K562 (cell line): Measurements from ENCODE around the gene MTCH2. TPM values are rescaled to one million over a fixed set of nuclear protein-coding genes. Genes with fewer than 3 reads are reported as not detected.
A peak's percentile ranks its signal among the peaks of the same experiment; 100 is the strongest.

ENCODE experiments used
- ATAC-seq: fragments of 200-7000 bp; cut with Tn5 transposase; 3 replicates; pipeline ENCODE4 v1.9.1; 2020; ENCODE audit warnings: moderate library complexity
- BruUV-seq: library from RNA; stranded (reverse); fragments of 400-500 nt; replicated peaks from 2 replicates; lab custom pipeline; 2021; lab: Mats Ljungman, UMichigan
- CTCF ChIA-PET: fragments of 300-600 bp; formaldehyde crosslinking; extraction: SDS; loops from one replicate; lab custom pipeline; 2021; ENCODE audit warnings: low intra/inter-chr PET ratio; lab: Yijun Ruan, JAX
- POLR2A ChIA-PET: fragments of 300-600, 350-650 bp; sonication (Branson Sonifier 250); formaldehyde crosslinking; extraction: SDS; loops from one replicate; lab custom pipeline; 2021; ENCODE audit warnings: antibody characterized with exemption, inconsistent platforms; lab: Yijun Ruan, JAX
- DNase-seq, 4 experiments: peaks; one replicate each; pipeline versions ENCODE4 v3.0.0 to v3.0.0-alpha.2; 2011 to 2018; ENCODE audit warnings: low spot score in 3 of 4, mixed read lengths in 3 of 4; ENCODE audit errors: extremely low read depth in 1 of 4
- FAIRE-seq: peaks from 2 replicates; lab custom pipeline; 2011; peaks lifted over from hg19 to GRCh38; lab: Jason Lieb, UNC
- H2AFZ ChIP-seq: 2 replicates; pipeline ENCODE4 v1.6.0; 2011; ENCODE audit warnings: low read depth, low read length, control low read depth, inconsistent platforms
- H3K27ac ChIP-seq: fragments of 200-600 bp; 3 replicates; pipeline ENCODE4 v1.8.0; 2011; ENCODE audit warnings: low read depth, mild to moderate bottlenecking, control low read depth, inconsistent platforms, low read length, moderate library complexity, mixed read lengths; ENCODE audit errors: extremely low read depth
- H3K27me3 ChIP-seq, 2 experiments: fragments of 300-600 bp in 1 of 2; 2 replicates in 1 of 2; 3 replicates in 1 of 2; pipeline versions ENCODE4 v1.6.0 to v1.8.0; 2011; ENCODE audit warnings: inconsistent platforms in 2 of 2, low read length in 2 of 2, mild to moderate bottlenecking in 1 of 2, mixed read lengths in 1 of 2, moderate library complexity in 1 of 2; ENCODE audit not compliant: control insufficient read depth in 2 of 2, insufficient read depth in 2 of 2
- H3K36me3 ChIP-seq: fragments of 300-600 bp; 3 replicates; pipeline ENCODE4 v1.8.0; 2011; ENCODE audit warnings: mild to moderate bottlenecking, low read length, inconsistent platforms; ENCODE audit not compliant: control insufficient read depth, insufficient read depth
- H3K4me1 ChIP-seq, 2 experiments: fragments of 200-600 bp in 1 of 2; replicated peaks in 1 of 2; 2 replicates in 1 of 2; 3 replicates in 1 of 2; pipeline versions ENCODE4 v1.5.1 to v1.8.0; 2011; ENCODE audit warnings: inconsistent platforms in 2 of 2, low read length in 2 of 2, mild to moderate bottlenecking in 1 of 2, mixed read lengths in 1 of 2, moderate library complexity in 1 of 2; ENCODE audit not compliant: control insufficient read depth in 2 of 2, insufficient read depth in 2 of 2
- H3K4me2 ChIP-seq: 2 replicates; pipeline ENCODE4 v1.6.1; 2011; ENCODE audit warnings: low read length, control low read depth, inconsistent platforms, mixed read lengths; ENCODE audit not compliant: insufficient read depth
- H3K4me3 ChIP-seq: fragments of 200-600 bp; sonication (generic), shearing (Covaris generic); 2 replicates; pipeline ENCODE4 v1.5.1; 2016; ENCODE audit warnings: control low read depth, inconsistent platforms
- H3K79me2 ChIP-seq: fragments of 200-600 bp; 3 replicates; pipeline ENCODE4 v1.8.0; 2011; ENCODE audit warnings: low read length, inconsistent platforms; ENCODE audit not compliant: control insufficient read depth, insufficient read depth
- H3K9ac ChIP-seq, 2 experiments: 2 replicates each; pipeline versions ENCODE4 v1.6.0 to v1.6.1; 2011; ENCODE audit warnings: low read depth in 2 of 2, low read length in 2 of 2, control low read depth in 1 of 2, inconsistent platforms in 1 of 2, mild to moderate bottlenecking in 1 of 2, mixed read lengths in 1 of 2; ENCODE audit not compliant: insufficient read depth in 1 of 2
- H3K9me1 ChIP-seq: one replicate; pipeline ENCODE4 v1.6.0; 2011; ENCODE audit warnings: inconsistent platforms, mild to moderate bottlenecking, low read length, moderate library complexity; ENCODE audit not compliant: control insufficient read depth, insufficient read depth
- H3K9me3 ChIP-seq: replicated peaks from 2 replicates; pipeline ENCODE4 v1.5.1; 2011; ENCODE audit warnings: low read depth, low read length, inconsistent platforms; ENCODE audit not compliant: control insufficient read depth, insufficient read depth
- H4K20me1 ChIP-seq: replicated peaks from 2 replicates; pipeline ENCODE4 v1.6.1; 2011; ENCODE audit warnings: low read length, inconsistent platforms, mixed read lengths; ENCODE audit not compliant: control insufficient read depth, insufficient read depth
- ATF1 ChIP-seq, 2 experiments: fragments of 450-650 bp in 1 of 2; IDR thresholded peaks; 2 replicates each; pipeline ENCODE4 v1.6.1; 2016; ENCODE audit warnings: missing compliant biosample characterization in 1 of 2, missing genetic modification characterization in 1 of 2
- CREB5 ChIP-seq: fragments of 250-450 bp; sonication (Bioruptor Pico); IDR thresholded peaks from 2 replicates; pipeline ENCODE4 v1.5.0; 2020; ENCODE audit warnings: mild to moderate bottlenecking
- FOSL1 ChIP-seq: fragments of 200-800 bp; sonication (Bioruptor generic); conservative IDR thresholded peaks from 2 replicates; pipeline ENCODE4 v1.6.1; 2016; ENCODE audit warnings: missing genetic modification characterization, missing compliant biosample characterization
- HNRNPL ChIP-seq: fragments of 200-400 bp; formaldehyde crosslinking; IDR thresholded peaks from 2 replicates; pipeline ENCODE4 v1.6.1; 2017; ENCODE audit warnings: low read depth, mild to moderate bottlenecking, low read length
- MEIS2 ChIP-seq: fragments of 450-650 bp; IDR thresholded peaks from 2 replicates; pipeline ENCODE4 v1.6.1; 2014; ENCODE audit warnings: mild to moderate bottlenecking; ENCODE audit not compliant: partially characterized antibody
- MYNN ChIP-seq, 2 experiments: sonication (generic); formaldehyde crosslinking in 1 of 2; IDR thresholded peaks; 2 replicates each; pipeline versions ENCODE4 v1.5.0 to v1.6.1; 2016 to 2020; ENCODE audit warnings: antibody characterized with exemption in 1 of 2, missing genetic modification reagents in 1 of 2
- PKNOX1 ChIP-seq: fragments of 450-650 bp; IDR thresholded peaks from 2 replicates; pipeline ENCODE4 v1.6.1; 2016
- POLR2B ChIP-seq: fragments of 450-650 bp; IDR thresholded peaks from 2 replicates; pipeline ENCODE4 v1.6.1; 2018; ENCODE audit warnings: low read depth; ENCODE audit not compliant: partially characterized antibody
- SIN3B ChIP-seq: fragments of 450-650 bp; IDR thresholded peaks from 2 replicates; pipeline ENCODE4 v1.6.1; 2017; ENCODE audit warnings: low read depth, mild to moderate bottlenecking, moderate library complexity
- SRSF1 ChIP-seq: fragments of 200-400 bp; formaldehyde crosslinking; IDR thresholded peaks from 2 replicates; pipeline ENCODE4 v1.6.1; 2017; ENCODE audit warnings: mild to moderate bottlenecking, low read depth, low read length, moderate library complexity
- TARDBP ChIP-seq: fragments of 450-650 bp; IDR thresholded peaks from 2 replicates; pipeline ENCODE4 v1.6.1; 2016
- TFAP4 ChIP-seq: sonication (generic); formaldehyde crosslinking; IDR thresholded peaks from 2 replicates; pipeline ENCODE4 v1.8.0; 2022; ENCODE audit warnings: missing genetic modification reagents, mild to moderate bottlenecking, moderate library complexity, borderline replicate concordance
- ZBTB1 ChIP-seq: sonication (generic); formaldehyde crosslinking; IDR thresholded peaks from 2 replicates; pipeline ENCODE4 v1.8.1; 2023; ENCODE audit warnings: missing genetic modification reagents, low read depth, mild to moderate bottlenecking, borderline replicate concordance
- ZMIZ1 ChIP-seq, 2 experiments: fragments of 150-350 bp in 1 of 2; IDR thresholded peaks; 2 replicates each; pipeline ENCODE4 v1.6.1; 2012 to 2016; ENCODE audit warnings: low read depth in 2 of 2, low read length in 2 of 2, mild to moderate bottlenecking in 1 of 2, moderate library complexity in 1 of 2
- ZNF165 ChIP-seq: fragments of 250-450 bp; sonication (Bioruptor Pico); IDR thresholded peaks from 2 replicates; pipeline ENCODE4 v1.4.0; 2020; ENCODE audit warnings: borderline replicate concordance
- WGBS: fragments of 100-300 bp; shearing (Covaris generic); methylation state at CpG from one replicate; pipeline ENCODE4 v1.1.6; 2016; ENCODE audit warnings: low coverage, mixed read lengths; ENCODE audit not compliant: insufficient coverage; ENCODE audit errors: missing lambda C conversion rate; 5-methylcytosine and 5-hydroxymethylcytosine counted together
- in situ Hi-C: fragments of 300-500 bp; cut with MboI; formaldehyde crosslinking; loops from 4 replicates; pipeline ENCODE4 v1.15.0; 2018; ENCODE audit warnings: inconsistent platforms, mixed read lengths
- intact Hi-C: fragments of 100-400 bp; cut with micrococcal nuclease; formaldehyde crosslinking; loops from 2 replicates; pipeline ENCODE4 v1.14.2; 2022
- polyA plus RNA-seq, 8 experiments: library from polyadenylated mRNA; depleted of rRNA in 4 of 8; stranded (reverse) in 5 of 8; unstranded in 3 of 8; fragments of >200 nt; fragmentation: Nextera tagmentation in 2 of 8; fragmentation: Illumina TruSeq in 1 of 8; extraction: Ambion mirVana in 2 of 8; extraction: Trizol in 1 of 8; gene quantifications; 2 replicates each; pipeline versions ENCODE4 v1.2.1 to v1.2.3, GENCODE V29; 2011 to 2014; ENCODE audit warnings: inconsistent platforms in 1 of 8, missing spikeins in 1 of 8
- total RNA-seq, 7 experiments: library from RNA; depleted of rRNA in 6 of 7; stranded (reverse); fragments of >200 nt in 6 of 7; fragmentation: Illumina TruSeq in 2 of 7; extraction: Trizol in 2 of 7; gene quantifications; 2 replicates each; pipeline versions ENCODE4 v1.2.1 to v1.2.3, GENCODE V29; 2011 to 2021; ENCODE audit warnings: low replicate concordance in 1 of 7

Gene MTCH2
- total and polyA plus RNA-seq, 9 of the 15 experiments (the other 6 are each of a cell fraction or from before 2014, with no cell fraction given) = 95.4 to 620 (median 198) TPM

GRCh38 chr11:47577460-47578041 is 64.8 kb downstream of the MTCH2 start:
- Histone ChIP-seq H3K9ac (peak overlapping the region; percentile 77 to 99; a peak in 3 of 4 replicates), H3K4me2 (peak overlapping the region; percentile 99), H4K20me1 (no peaks in the 10 kb centered on the region), H3K9me1 (no peaks in the 10 kb centered on the region), H3K27ac (no peak overlapping the region; the same call in 2 of the 3 replicates), H3K79me2 (peaks cover 46% of the 10 kb centered on the region), H3K9me3 (no peaks in the 10 kb centered on the region), H3K36me3 (peaks cover 66% of the 10 kb centered on the region), H3K4me1 (peaks cover 13 to 14% of the 10 kb centered on the region in 2 experiments; a peak in 4 of 5 replicates), H2AFZ (no peak overlapping the region), H3K4me3 (peak overlapping the region; percentile 97), H3K27me3 (no peaks in the 10 kb centered on the region; a peak in 1 of 5 replicates)
- DNase-seq (peak in 2 of 4 experiments; percentile 12 to 39), ATAC-seq (peak; percentile 7; the same call in 2 of the 3 replicates), FAIRE-seq (peak; percentile 48)
- intact Hi-C loops (no loop called here), in situ Hi-C loops (no loop called here)
- no TSS peak for BruUV-seq
- ChIA-PET POLR2A (interaction anchor here (0.6 to 2.1 kb wide), 8 partner anchors 9 to 372 kb away, joined by 3 to 23 read pairs (median 4); partner anchors contain the start of genes FAM180B and PTPMT1), CTCF (no interaction called here)
- 17% methylated on average over 13 of the region's 13 CpGs for WGBS
- TF ChIP-seq TARDBP (no peak), SRSF1 (no peak), FOSL1 (tag) (no peak; the same call in 1 of the 2 replicates), TFAP4 (CRISPR knock-in tag) (peak; percentile 62), POLR2B (no peak), MYNN (IDR thresholded peaks at IDR 0.05) (no peak), MYNN (CRISPR knock-in tag; IDR thresholded peaks at IDR 0.05) (no peak), SIN3B (no peak), CREB5 (CRISPR knock-in tag) (no peak), PKNOX1 (peak; percentile 76), ATF1 (CRISPR knock-in tag; IDR thresholded peaks at IDR 0.05) (no peak), ATF1 (tag; IDR thresholded peaks at IDR 0.05) (peak; percentile 18; the same call in 1 of the 2 replicates), ZBTB1 (no peak), ZNF165 (CRISPR knock-in tag) (no peak), MEIS2 (peak; percentile 95), HNRNPL (no peak), ZMIZ1 (IDR thresholded peaks at IDR 0.05; ENCODE audit: low read depth in 2 of 2, low read length in 2 of 2) (no peak)
